Non-pigmented ciliary epithelial cell (primary cell): ENCODE measurements around the gene GSAP.

Experiments
- DNase-seq: peaks from one replicate; pipeline ENCODE4 v3.0.0-alpha.2; 2010; ENCODE audit warnings: low read depth

The GSAP gene

GRCh38 chr7:77407906-77408305 is 8.2 kb downstream of the GSAP start:
- no peak for DNase-seq

GRCh38 chr7:77406421-77406820 is 9.7 kb downstream of the GSAP start:
- DNase-seq: no peak

- no peak for DNase-seq
Observed at GRCh38 chr7:77404641-77405040, 11.5 kb downstream of the GSAP start.

- DNase-seq: no peak
Observed at GRCh38 chr7:77403957-77404356, 12.2 kb downstream of the GSAP start.

GRCh38 chr7:77402818-77403217 is 13.3 kb downstream of the GSAP start:
- DNase-seq: no peak

- no peak for DNase-seq
Observed at GRCh38 chr7:77401002-77401401, 15.1 kb downstream of the GSAP start.

GRCh38 chr7:77399816-77400215 is 16.3 kb downstream of the GSAP start:
- no peak for DNase-seq

GRCh38 chr7:77396894-77397547 is 19.1 kb downstream of the GSAP start:
- DNase-seq: no peak

- DNase-seq: no peak
Observed at GRCh38 chr7:77395626-77396025, 20.5 kb downstream of the GSAP start.

- DNase-seq: no peak
Observed at GRCh38 chr7:77393954-77394353, 22.2 kb downstream of the GSAP start.

GRCh38 chr7:77393261-77393660 is 22.9 kb downstream of the GSAP start:
- DNase-seq: no peak

GRCh38 chr7:77391230-77391629 is 24.9 kb downstream of the GSAP start:
- DNase-seq: no peak

GRCh38 chr7:77388055-77388641 is 28.0 kb downstream of the GSAP start:
- DNase-seq: no peak

GRCh38 chr7:77386165-77386822 is 29.9 kb downstream of the GSAP start:
- no peak for DNase-seq

GRCh38 chr7:77383333-77383740 is 32.8 kb downstream of the GSAP start:
- DNase-seq: no peak

GRCh38 chr7:77382532-77382931 is 33.6 kb downstream of the GSAP start:
- no peak for DNase-seq

- no peak for DNase-seq
Observed at GRCh38 chr7:77378584-77378983, 37.6 kb downstream of the GSAP start.

GRCh38 chr7:77370606-77371005 is 45.5 kb downstream of the GSAP start:
- DNase-seq: no peak

- no peak for DNase-seq
Observed at GRCh38 chr7:77368974-77369373, 47.2 kb downstream of the GSAP start.

- no peak for DNase-seq
Observed at GRCh38 chr7:77367976-77368375, 48.2 kb downstream of the GSAP start.

- DNase-seq: no peak
Observed at GRCh38 chr7:77362905-77363304, 53.2 kb downstream of the GSAP start.

GRCh38 chr7:77360969-77361368 is 55.2 kb downstream of the GSAP start:
- DNase-seq: no peak

- no peak for DNase-seq
Observed at GRCh38 chr7:77360104-77360503, 56.0 kb downstream of the GSAP start.

GRCh38 chr7:77359599-77359998 is 56.5 kb downstream of the GSAP start:
- no peak for DNase-seq
